Chondrocyte (in vitro differentiated cells): ENCODE results near the gene GRK5. TPM values are rescaled to one million over a fixed set of nuclear protein-coding genes. Genes with fewer than 3 reads are reported as not detected.

Experiments
- DNase-seq: peaks from one replicate; pipeline ENCODE4 v3.0.0; 2021; ENCODE audit warnings: mixed read lengths, low spot score
- H3K27ac Mint-ChIP-seq: one replicate; pipeline ENCODE4 v1.8.0; 2021; ENCODE audit warnings: mild to moderate bottlenecking, moderate library complexity, mixed read lengths; ENCODE audit not compliant: unreplicated experiment
- H3K27me3 Mint-ChIP-seq: 2 replicates; pipeline ENCODE4 v1.8.0; 2021; ENCODE audit warnings: low read depth, mixed read lengths
- H3K36me3 Mint-ChIP-seq: 2 replicates; pipeline ENCODE4 v1.8.0; 2021; ENCODE audit warnings: low read depth, mixed read lengths
- H3K4me1 Mint-ChIP-seq: 2 replicates; pipeline ENCODE4 v1.8.0; 2021; ENCODE audit warnings: low read depth, mild to moderate bottlenecking, mixed read lengths
- H3K4me3 Mint-ChIP-seq: one replicate; pipeline ENCODE4 v1.8.0; 2021; ENCODE audit warnings: mild to moderate bottlenecking, moderate library complexity, mixed read lengths; ENCODE audit not compliant: unreplicated experiment
- H3K9me3 Mint-ChIP-seq: 2 replicates; pipeline ENCODE4 v1.8.0; 2021; ENCODE audit warnings: low read depth, mixed read lengths
- total RNA-seq: library from RNA; stranded (reverse); gene quantifications from 3 replicates; pipeline ENCODE4 v1.2.1, GENCODE V29; 2021
- TF ChIP-seq, protein P1 (sequence below): fragments of 200-600 bp; sonication (generic); IDR thresholded peaks from 2 replicates; pipeline ENCODE4 v1.5.0; 2021; ENCODE audit warnings: antibody characterized with exemption, mild to moderate bottlenecking, moderate library complexity

The GRK5 gene
- total RNA-seq, 1 donor from 2014 or later, result 16.4 TPM

DNA sequence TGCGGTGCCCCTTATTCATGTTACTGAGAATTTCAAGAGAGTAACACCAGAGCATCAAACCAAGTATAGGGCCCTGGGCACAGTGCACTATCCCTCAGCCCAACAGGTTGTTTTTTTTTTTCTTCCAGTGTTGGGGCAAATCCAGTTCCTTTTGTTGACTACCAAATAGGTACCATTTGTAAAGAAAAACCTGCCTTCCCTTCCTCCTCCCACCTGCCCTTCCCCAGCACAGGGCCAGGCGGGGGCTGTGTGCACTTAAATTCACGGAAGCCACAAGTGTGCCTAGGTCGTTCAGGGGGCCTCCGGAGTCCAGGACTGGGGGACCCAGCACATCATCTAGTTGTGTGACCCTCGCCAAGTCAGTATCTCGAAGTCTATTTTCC is 41.3 kb upstream of the GRK5 start:
- peaks cover 15% of the 10 kb centered on the region for H3K36me3 Mint-ChIP-seq
- H3K4me1 Mint-ChIP-seq, result peaks cover 11% of the 10 kb centered on the region
- H3K4me3 Mint-ChIP-seq, result peak overlapping the region; percentile 82
- TF ChIP-seq, protein P1, sequence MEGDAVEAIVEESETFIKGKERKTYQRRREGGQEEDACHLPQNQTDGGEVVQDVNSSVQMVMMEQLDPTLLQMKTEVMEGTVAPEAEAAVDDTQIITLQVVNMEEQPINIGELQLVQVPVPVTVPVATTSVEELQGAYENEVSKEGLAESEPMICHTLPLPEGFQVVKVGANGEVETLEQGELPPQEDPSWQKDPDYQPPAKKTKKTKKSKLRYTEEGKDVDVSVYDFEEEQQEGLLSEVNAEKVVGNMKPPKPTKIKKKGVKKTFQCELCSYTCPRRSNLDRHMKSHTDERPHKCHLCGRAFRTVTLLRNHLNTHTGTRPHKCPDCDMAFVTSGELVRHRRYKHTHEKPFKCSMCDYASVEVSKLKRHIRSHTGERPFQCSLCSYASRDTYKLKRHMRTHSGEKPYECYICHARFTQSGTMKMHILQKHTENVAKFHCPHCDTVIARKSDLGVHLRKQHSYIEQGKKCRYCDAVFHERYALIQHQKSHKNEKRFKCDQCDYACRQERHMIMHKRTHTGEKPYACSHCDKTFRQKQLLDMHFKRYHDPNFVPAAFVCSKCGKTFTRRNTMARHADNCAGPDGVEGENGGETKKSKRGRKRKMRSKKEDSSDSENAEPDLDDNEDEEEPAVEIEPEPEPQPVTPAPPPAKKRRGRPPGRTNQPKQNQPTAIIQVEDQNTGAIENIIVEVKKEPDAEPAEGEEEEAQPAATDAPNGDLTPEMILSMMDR, result no peak
- H3K27ac Mint-ChIP-seq, result peak overlapping the region; percentile 85
- no peaks in the 10 kb centered on the region for H3K27me3 Mint-ChIP-seq
- no peaks in the 10 kb centered on the region for H3K9me3 Mint-ChIP-seq
- no peak for DNase-seq

DNA sequence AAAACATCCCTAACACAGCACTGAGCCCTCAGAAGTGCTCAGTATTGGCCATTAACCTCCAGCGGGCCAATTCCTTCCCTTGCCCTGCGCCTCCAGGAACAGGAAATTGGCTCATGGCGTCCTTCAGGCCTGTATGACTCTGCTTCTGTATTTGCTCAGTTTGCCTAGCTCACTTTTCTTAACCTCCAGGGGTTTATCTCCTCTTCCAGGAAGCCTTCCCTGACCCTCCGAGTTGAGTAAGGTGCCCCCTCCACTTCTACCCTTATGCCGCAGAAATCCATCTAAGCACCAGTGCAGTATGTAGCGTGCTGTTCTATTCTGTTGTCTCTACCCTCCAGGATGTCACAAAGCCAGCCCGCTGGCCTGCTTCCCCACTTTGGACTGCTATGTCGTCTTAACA is 40.8 kb upstream of the GRK5 start:
- TF ChIP-seq, protein P1, result no peak
- no peak for DNase-seq
- no peaks in the 10 kb centered on the region for H3K27me3 Mint-ChIP-seq
- no peaks in the 10 kb centered on the region for H3K9me3 Mint-ChIP-seq
- peaks cover 11% of the 10 kb centered on the region for H3K4me1 Mint-ChIP-seq
- H3K36me3 Mint-ChIP-seq, result peaks cover 18% of the 10 kb centered on the region
- peak overlapping the region; percentile 85 for H3K27ac Mint-ChIP-seq
- H3K4me3 Mint-ChIP-seq, result peak overlapping the region; percentile 82

DNA sequence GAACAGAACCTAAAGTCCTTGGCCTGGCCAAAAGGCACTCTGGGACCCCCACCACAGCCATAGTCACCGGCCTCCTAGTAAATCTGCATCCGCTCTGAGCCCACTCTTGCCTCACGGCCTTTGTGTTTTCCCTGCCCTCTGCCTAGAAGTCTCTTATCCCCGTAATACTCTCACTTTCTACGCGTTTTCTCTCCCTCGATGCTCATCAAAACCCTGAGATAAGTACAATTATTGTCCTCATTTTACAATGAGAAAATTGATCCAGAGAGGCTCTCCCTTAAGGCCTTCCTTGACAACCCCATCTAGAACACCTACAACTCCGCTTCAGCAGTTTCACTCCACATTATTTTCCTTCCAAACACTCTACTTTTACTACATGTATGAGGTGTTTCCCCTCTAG is 40.3 kb upstream of the GRK5 start:
- H3K27me3 Mint-ChIP-seq, result no peaks in the 10 kb centered on the region
- no peak overlapping the region for H3K4me3 Mint-ChIP-seq
- peaks cover 11% of the 10 kb centered on the region for H3K4me1 Mint-ChIP-seq
- H3K36me3 Mint-ChIP-seq, result peaks cover 19% of the 10 kb centered on the region
- TF ChIP-seq, protein P1, result no peak
- peak overlapping the region; percentile 25 for H3K27ac Mint-ChIP-seq
- DNase-seq, result no peak
- H3K9me3 Mint-ChIP-seq, result no peaks in the 10 kb centered on the region

DNA sequence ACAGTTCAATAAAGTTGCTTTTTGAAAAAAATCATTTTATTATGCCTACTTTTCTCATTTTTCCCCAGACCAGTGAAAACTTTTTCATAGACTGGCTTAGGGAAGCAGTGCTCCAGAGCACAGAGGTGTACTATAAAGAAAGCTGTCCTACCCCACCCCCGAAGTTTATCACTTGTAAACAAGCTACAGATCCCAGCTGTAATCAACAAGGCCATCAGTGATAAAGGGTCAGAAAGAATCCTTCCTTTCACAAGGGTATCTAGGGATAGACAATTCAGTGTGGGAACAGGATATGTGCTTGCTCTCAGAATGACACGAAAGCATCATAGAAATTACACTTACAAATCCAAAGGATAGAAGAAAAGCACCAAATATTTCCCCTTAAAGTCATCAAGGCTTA is 33.3 kb upstream of the GRK5 start:
- H3K36me3 Mint-ChIP-seq, result peaks cover 30% of the 10 kb centered on the region
- peaks cover 41% of the 10 kb centered on the region for H3K4me1 Mint-ChIP-seq
- no peak overlapping the region for H3K27ac Mint-ChIP-seq
- DNase-seq, result no peak
- H3K4me3 Mint-ChIP-seq, result no peak overlapping the region
- TF ChIP-seq, protein P1, result no peak
- no peaks in the 10 kb centered on the region for H3K27me3 Mint-ChIP-seq
- no peaks in the 10 kb centered on the region for H3K9me3 Mint-ChIP-seq

DNA sequence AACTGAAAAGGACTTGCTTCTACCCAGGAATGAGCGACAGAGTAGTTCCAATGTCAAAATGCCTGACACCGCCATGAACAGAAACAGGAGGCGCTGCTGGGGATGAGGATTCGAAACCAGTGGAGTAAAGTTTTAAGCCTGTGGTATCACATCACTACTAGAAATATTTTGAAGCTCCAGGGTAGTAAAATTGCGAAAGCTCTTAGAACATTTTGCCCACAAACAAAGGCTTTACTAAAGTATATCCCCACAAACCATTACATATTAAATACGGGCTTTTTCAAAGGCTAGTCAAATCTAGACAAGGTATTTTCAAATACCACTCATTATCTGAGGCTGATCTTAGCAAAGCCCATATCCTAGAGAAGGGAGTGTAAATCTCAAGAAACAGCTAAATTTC is 31.2 kb upstream of the GRK5 start:
- TF ChIP-seq, protein P1, result no peak
- Mint-ChIP-seq H3K9me3 (no peaks in the 10 kb centered on the region), H3K27me3 (no peaks in the 10 kb centered on the region), H3K36me3 (peaks cover 18% of the 10 kb centered on the region), H3K4me3 (no peak overlapping the region), H3K4me1 (peaks cover 44% of the 10 kb centered on the region), H3K27ac (no peak overlapping the region)
- no peak for DNase-seq
